Measurements from ENCODE around the gene EPAS1.

The EPAS1 gene

DNA sequence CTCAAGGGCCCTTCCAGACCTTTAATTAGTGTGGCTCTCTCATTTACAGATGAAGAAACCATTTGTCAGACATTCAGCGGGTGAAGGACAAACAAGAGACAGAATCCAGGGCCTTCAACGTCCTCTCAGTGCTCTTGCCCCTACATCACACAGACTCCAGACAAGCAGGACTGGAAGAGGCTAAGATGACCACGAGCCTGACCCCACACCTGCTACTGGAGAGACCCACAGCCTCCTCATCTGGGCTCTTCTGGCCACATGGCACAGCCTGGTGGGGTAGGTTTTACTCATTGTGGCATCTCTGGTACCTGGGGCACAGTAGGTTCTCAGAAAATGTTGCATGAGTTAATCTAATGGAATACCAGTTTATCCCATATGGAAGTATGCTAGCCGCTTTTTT lies 112.5 kb downstream of the EPAS1 start:
- DNase-seq (ENCODE audit: low read depth in 3 of 3) = no peak

DNA sequence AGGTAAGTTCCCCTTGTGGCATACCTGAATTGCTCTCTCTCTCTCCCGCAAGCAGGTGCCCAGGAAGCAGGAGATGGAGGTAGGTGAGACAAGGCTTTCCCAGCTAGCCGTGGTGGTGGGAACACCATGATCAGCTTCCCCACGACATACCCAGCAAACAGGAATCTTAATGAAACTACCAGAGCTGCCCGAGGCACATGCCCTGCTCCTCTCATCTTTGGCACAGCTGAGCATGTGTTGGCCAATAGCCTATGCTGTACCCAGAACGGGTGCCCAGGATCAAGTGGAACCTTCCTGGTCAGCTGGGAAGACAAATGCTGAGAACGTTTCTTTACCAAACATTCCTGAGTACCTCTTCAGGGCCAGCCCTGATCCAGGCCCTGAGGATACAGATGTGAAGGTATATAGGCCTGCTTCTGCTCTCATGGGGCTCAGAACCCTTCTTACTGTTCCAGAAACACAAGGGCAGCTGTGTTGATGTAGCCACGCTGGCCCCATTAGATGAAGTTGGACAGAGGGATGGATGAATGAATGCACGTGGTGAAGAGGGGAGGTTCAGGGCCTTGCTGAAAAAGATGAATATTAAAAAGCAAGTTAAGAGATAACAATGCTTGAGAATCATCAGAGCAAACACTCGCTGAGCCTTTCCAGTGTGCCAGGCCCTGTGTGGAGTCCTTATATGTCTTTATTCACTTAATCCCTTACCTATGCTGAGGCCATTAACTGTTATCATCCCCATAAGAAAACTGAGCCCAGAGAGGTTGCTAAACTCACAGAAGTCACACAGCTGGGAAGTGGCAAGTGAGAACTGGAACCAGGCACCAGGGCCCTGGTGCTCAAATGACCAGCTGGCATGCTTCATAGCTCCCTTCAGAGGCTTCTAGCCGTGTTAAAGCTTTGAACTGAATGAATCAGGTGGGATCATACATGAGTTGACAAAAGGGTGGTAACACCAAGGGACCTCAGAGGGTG lies 113.4 kb downstream of the EPAS1 start:
- no peak for DNase-seq (ENCODE audit: low read depth in 3 of 3)

DNA sequence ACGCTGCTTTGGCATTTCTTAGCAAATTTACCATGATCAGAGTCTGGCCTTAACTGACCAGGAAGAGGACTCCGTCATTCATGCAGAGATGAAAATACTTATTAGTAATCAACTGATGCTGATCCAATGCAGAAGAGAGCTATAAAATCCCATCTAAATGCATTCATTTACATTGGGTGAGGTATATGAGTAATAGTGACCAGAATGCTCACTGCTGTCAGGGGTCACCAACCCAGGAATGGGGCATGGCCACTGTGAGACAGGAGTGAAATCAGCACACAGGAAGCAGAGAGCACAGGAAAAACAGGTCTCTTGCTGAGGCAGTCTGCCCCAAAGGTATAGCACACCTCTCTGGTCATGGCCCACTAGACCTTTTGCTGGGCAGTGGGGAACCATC lies 114.0 kb downstream of the EPAS1 start:
- no peak for DNase-seq (ENCODE audit: low read depth in 3 of 3)

DNA sequence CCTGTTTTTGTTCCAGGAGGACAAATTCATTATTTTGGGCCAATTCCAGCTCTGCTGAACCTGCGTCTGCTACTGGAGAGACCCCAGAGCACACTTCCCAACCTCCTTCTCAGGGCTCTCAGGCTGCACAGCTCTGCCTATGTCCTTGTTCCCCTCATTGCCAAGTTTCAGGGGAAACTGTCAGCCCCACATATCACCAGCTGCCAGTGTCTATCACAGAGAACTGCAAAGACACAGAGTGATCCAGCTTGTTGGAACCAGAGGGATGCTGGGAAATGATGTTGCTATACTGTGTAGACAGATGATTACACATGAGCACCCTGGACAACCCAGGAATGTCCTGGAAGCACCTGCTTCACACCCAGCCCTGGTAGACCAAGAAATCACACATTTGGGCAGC lies 114.8 kb downstream of the EPAS1 start:
- no peak for DNase-seq (ENCODE audit: low read depth in 3 of 3)

DNA sequence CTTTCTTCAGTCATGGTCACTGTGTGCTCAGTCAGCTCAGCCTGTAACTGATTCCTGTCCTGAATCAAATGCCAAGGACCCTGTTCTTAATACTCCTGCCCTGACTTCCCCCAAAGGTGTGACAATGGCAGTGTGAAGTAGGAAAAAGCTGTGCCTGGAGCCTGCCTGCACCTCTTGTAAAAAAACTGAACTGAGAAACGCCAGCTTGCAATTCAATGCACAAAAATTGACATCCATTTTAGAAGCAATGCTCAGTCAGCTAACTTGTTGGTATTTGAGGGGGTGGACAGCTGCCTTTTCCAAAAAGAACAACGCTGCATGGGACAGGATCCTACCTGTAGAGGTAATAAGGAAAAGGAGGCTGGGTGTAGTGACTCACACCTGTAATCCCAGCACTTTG lies 115.9 kb downstream of the EPAS1 start:
- no peak for DNase-seq (ENCODE audit: low read depth in 3 of 3)

DNA sequence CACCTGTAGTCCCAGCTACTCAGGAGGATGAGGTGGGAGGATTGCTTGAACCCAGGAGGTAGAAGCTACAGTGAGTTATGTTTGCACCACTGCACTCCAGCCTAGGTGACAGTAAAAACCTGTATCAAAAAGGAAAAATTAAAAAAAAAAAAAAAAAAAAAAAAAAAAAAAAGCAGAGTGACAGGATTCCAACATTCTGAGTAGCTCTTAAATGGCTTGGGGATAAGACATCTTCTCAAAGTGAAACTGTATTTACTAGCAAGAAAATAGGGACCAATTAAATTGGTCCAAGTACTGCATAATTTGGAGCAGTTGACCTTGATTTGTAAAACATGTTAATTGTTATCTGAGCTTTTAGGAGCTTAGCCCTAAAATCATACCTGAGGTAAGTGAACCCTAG lies 116.4 kb downstream of the EPAS1 start:
- no peak for DNase-seq (ENCODE audit: low read depth in 3 of 3)

DNA sequence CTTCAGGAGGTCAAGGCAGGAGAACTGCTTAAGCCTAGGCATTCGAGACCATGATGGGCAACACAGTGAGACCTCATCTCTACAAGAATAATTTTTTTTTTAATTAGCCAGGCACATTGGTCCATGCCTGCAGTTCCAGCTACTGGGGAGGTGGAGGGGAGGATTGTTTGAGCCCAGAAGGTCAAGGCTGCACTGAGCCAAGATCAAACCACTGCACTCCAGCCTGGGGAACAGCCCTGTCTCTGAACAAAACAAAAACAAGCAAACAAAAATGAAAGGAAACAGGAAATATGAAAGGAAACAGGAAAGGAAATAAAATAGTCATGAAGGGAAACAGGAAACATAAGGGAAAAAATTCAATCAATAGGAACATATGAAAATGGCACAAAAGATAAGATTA lies 117.5 kb downstream of the EPAS1 start:
- no peak for DNase-seq (ENCODE audit: low read depth in 3 of 3)

DNA sequence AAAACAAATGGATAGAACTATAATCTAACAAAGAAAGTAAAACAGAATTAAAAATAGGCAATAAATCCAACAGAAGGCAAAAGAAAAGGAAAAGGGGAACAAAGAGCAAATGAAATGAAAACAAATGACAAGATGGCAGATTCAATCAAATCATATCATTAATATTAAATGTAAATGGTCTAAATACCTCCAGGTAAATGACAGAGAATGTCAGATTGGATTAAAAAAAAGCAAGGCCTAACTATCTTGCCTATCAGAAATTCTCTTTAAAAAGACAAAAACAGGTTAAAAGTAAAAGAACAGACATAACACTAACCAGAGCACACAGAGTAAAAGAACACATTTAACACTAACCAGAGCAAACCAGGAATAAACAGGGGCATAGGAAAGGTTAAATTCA lies 119.1 kb downstream of the EPAS1 start:
- DNase-seq (ENCODE audit: low read depth in 3 of 3) = no peak

DNA sequence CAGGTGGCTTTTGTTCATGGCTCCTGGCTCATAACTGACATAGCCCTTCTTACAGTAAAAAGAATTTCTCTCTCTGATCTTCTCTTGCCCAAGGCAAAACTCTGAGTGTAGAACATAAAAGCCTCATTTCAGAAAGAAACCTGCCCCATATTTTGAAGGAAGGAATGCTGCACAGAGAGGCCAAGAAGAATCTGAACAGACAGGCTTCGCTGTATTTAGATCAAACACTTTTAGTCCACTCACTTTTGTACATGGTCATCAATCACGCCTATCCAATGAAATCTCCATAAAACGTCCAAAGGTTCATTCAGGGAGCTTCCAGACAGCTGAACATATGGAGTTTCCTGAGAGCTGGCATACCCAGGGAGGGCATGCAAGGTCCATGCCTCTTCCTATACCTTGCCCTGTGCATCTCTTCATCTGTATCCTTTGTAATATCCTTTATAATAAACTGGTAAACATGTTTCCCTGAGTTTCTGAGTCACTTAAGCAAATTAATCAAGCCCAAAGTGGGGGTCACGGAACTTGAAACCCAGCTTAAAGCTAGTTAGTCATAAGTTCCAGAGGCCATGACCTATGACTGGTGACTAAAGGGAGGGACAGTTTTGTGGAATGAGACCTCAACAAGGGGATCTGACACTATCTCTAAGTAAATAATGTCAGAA lies 119.7 kb downstream of the EPAS1 start:
- no peak for DNase-seq (ENCODE audit: low read depth in 3 of 3)

DNA sequence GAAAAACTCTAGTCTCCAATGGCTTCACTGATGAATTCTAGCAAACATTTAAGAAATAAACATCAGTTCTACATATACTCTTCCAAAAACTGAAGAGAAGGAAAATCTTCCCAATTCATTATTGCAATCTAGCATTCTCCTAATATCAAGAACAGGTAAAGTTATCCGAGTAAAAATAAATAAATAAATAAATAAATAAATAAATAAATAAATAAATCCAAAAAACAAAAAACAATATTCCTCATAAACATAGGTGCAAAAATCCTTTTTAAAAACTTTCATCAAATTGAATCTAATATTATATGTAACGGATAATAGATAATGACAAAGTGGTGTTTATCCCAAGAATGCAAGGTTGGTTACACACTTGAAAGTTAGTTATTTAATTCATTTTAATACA lies 123.7 kb downstream of the EPAS1 start:
- no peak for DNase-seq (ENCODE audit: low read depth in 3 of 3)

DNA sequence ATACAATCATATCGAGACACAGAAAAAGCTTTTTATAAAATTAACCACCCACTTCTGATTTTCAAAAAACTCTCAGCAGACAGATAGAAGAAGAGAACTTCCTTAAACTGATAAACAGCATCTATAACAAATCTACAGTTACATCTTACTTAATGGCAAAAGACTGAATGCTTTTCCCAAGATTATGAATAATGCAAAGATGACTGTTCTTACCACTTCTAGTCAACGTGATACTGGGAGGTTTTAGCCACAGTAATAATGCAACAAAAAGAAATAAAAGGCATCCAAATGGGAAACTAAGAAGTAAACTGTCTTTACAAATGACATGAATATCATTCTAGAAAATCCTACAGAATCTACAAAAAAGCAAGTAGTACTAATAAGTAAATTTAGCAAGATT lies 124.2 kb downstream of the EPAS1 start:
- no peak for DNase-seq (ENCODE audit: low read depth in 3 of 3)

DNA sequence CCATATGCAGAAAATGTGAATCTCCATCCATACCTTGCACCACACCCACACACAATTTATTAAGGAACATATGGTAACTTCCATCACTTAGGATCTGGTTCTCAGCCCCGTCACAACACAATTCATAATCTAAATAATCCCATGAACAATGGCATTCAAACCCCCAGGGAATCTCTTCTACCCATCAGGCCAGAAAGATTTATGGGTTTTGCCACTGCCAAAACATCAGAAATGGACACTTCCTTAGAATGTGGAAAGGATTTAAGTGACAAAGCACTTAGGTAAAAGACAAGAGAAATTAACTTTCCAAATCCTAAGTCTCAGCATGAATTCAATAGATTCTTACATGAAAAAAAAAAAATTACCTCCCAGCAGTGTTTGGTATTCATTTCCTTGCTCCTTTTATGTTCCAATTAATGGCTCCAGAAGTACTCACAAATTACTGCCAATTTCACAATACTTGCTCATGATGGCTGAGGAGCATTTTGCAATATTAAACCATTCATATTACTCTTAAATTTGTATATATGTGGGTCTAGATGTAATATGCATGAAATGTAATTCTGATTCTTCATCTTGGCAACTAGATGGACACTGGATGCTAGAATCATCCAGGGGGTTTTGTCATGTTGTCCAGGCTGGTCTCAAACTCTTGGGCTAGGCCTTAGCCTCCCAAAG lies 125.6 kb downstream of the EPAS1 start:
- DNase-seq (ENCODE audit: low read depth in 3 of 3) = no peak

DNA sequence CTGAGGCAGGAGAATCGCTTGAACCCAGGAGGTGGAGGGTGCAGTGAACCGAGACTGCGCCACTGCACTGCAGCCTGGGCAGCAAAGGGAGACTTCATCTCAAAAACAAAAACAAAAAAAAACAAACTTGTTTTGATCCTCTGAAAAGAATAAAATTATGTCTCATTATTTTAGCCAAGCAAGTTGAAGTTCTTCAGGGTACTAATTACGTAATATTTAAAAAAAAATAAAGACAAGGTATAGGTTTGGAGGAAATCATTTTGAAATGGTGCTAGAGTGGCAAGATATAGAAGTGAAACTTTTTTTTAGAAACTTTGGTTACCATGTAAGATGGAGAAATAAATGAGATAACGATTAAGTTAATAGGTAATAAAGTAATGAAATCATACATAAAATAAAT lies 127.7 kb downstream of the EPAS1 start:
- DNase-seq (ENCODE audit: low read depth in 3 of 3) = no peak

DNA sequence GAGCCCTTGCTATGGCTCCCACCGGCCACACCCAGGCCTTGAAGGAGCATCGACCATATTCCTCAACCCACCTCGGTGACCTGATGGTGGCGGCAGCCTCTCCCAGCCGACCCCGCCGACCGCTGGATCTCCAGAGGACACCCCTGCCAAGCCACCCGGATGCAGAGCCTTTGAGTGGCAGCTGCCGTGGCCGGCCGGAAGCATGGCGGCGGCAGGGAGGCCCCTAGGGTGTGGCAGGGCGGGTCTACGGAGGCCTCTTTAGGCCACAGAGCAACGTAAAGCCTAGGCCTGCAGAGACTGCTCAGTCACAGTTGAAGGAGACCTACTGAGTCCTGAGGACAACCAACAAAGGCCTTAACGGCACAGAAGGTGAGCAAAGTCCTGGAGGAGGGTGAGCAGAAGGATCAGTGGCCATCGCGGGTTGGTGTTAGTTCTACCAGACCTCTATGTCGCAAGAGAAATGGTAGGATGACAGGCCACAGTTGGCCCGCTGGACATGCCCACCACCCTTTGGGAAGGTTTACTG lies 131.8 kb downstream of the EPAS1 start:
- DNase-seq (ENCODE audit: low read depth in 3 of 3) = no peak

DNA sequence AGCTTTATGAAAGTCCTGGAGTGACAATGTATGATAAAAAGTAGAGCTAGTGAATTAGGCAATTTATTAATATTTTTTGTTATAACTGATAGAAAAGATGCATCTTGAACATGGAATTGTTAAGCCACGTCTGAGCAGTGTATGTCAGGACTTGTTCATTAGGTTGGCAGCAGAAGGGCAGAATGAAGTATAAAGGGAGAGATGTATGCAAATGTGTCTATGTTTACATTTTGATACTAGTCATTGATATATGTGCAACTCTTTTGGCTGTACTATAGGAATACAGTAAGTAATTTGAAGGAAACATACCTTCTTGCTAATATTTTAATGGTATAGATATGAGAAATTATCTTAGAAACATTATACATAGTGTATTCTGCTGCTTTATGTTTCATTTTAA lies 133.2 kb downstream of the EPAS1 start:
- no peak for DNase-seq (ENCODE audit: low read depth in 3 of 3)

DNA sequence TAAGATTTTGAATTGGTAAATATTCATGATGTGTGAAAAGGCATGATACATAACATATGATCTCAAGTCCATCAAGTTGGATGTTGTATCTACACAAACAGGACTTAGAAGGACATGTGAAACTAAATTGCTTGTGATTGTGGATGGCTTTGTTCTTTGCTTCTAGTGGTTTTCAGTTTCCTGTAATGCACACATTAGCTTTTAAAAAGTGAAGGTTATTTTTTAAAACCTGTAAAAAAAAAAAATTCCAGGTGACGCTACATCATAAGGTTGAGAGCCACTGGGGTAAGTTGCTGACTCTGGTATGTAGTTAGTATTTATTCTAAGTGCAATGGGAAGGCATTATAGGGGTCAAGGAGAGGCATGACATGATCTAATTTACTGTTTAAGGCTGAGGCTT lies 133.8 kb downstream of the EPAS1 start:
- no peak for DNase-seq (ENCODE audit: low read depth in 3 of 3)

DNA sequence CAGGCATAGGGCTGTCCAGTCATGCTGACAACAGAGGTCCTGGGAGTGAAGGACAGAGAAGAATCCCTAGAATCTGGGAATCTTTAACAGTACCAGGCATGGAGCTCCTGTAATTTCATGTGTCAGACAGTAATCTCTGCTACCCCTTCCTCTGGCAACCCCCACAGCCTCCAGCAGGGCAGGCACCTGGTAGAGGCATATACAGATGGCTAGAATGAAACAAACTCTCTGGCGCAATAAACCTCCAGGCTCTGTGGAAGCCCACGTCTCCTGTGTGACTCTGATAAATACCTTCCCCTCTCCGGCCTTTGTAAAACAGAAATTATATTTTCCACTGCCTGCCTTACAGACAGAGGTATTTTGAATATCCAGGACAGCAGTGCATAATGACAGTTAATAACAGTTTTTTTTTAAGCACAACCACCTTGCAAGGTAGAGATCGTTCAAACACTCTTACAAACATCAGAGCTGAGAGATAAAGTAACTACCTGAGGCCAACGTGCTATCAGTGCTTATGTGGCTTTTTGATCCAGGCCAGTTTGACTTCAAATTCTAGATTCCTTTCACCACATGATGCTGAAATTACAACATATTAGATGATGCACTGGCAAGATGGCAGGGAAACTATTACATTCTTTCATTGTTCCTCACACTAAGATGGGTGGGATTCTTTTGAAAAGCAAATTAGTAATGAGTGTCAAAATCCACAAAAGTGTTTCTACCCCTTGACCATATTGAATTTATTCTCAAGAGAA lies 134.5 kb downstream of the EPAS1 start:
- DNase-seq (ENCODE audit: low read depth in 3 of 3) = no peak

DNA sequence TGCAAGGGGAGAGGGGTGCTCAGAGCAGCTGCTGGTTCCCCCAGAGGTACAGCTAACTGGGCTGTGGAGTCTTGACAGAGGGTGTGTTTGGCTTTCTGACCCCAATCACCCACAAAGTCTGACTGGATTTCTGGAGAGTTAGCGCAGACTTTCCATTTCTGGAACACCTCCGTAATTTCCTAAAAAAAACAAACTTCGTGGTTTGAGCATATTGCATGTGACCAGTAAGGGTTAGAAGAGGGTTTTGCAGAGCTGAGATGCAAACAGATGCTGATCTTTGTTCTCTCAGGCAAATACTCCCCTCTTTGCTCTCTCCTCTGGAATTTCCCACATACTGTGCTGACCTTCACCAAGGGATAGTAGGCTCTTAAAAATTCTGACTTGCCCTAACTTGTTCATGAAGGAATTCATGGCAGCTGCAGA lies 137.7 kb downstream of the EPAS1 start:
- no peak for DNase-seq (ENCODE audit: low read depth in 3 of 3)

DNA sequence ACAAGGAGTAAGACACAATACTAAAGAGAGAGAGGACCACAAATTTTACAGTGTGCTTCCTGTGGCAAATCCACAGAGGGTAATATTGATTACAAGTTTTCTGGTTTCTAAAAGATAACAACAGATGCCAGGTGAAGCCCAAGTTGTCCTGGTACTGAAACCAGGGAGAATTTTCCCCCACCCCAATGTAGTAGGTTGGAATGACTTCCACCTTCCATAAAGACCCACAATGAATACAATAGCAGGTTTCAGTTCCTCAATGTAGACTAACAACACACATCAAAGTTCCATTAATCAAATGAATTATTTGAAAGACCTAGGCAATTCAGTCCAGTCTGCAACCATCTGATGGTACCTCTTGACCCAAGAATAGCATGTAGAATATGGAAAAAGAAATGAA lies 138.1 kb downstream of the EPAS1 start:
- DNase-seq (ENCODE audit: low read depth in 3 of 3) = no peak

DNA sequence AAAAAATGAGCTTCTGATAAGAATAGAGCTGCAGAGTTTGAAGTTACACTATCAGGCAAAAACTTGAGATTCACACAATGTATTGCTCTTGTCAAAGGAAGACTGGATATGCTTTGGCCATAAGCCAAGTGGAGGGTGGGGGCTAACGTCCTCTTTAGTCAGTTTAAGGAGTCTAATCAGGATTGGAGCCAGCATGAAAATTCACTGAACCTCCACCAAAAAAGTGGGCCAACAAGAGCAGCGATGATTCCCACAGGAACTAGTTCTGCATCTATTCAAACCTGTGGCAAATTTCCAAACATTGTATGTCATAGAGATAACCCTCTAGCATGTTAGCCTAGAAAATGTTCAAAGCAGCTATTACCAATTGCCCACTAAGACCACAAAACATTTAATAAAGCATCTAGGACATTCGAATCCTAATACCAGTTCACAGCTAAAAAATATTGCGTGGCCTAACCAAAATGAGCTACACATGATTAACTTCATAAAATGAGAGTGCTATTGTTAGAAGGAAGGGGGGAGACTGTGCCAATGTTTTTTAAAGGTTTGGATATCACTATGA lies 138.7 kb downstream of the EPAS1 start:
- no peak for DNase-seq (ENCODE audit: low read depth in 3 of 3)
